HepG2 (cell line): ENCODE data around the gene AHNAK. TPM values are rescaled to one million over a fixed set of nuclear protein-coding genes. Genes with fewer than 3 reads are reported as not detected.

ENCODE experiments used
- CBX1 ChIP-seq: IDR thresholded peaks from one replicate; pipeline ENCODE4 v1.6.1; 2016; ENCODE audit warnings: antibody characterized with exemption, low read depth
- FOXP4 ChIP-seq: sonication (generic); formaldehyde crosslinking; IDR thresholded peaks from 2 replicates; pipeline ENCODE4 v1.4.0; 2020; ENCODE audit warnings: missing genetic modification reagents
- GATAD2A ChIP-seq: IDR thresholded peaks from 2 replicates; pipeline ENCODE4 v1.6.1; 2016
- HNF1B ChIP-seq: sonication (generic); formaldehyde crosslinking; IDR thresholded peaks from 2 replicates; pipeline ENCODE4 v1.5.1; 2020; ENCODE audit warnings: mild to moderate bottlenecking, moderate library complexity, missing genetic modification reagents
- KLF9 ChIP-seq: IDR thresholded peaks from 2 replicates; pipeline ENCODE4 v1.6.1; 2016; ENCODE audit warnings: low read depth
- LCORL ChIP-seq, 2 experiments: fragments of 450-650 bp in 1 of 2; sonication (generic) in 1 of 2; formaldehyde crosslinking in 1 of 2; IDR thresholded peaks; 2 replicates each; pipeline versions ENCODE4 v1.5.0 to v1.6.1; 2017 to 2020; ENCODE audit warnings: antibody characterized with exemption in 1 of 2, missing genetic modification reagents in 1 of 2
- NR2F6 ChIP-seq, 2 experiments: IDR thresholded peaks; 2 replicates each; pipeline ENCODE4 v1.6.1; 2016; ENCODE audit warnings: antibody characterized with exemption in 1 of 2, mild to moderate bottlenecking in 1 of 2
- PATZ1 ChIP-seq: sonication (generic); formaldehyde crosslinking; IDR thresholded peaks from 2 replicates; pipeline ENCODE4 v1.4.0; 2020; ENCODE audit warnings: missing genetic modification reagents
- PAXIP1 ChIP-seq: sonication (generic); formaldehyde crosslinking; conservative IDR thresholded peaks from 2 replicates; pipeline ENCODE4 v1.4.0; 2020; ENCODE audit warnings: mild to moderate bottlenecking, missing genetic modification reagents, moderate library complexity
- PHF21A ChIP-seq: sonication (generic); formaldehyde crosslinking; IDR thresholded peaks from 2 replicates; pipeline ENCODE4 v1.5.0; 2020; ENCODE audit warnings: mild to moderate bottlenecking, missing genetic modification reagents
- PTBP1 ChIP-seq: fragments of 200-400 bp; formaldehyde crosslinking; IDR thresholded peaks from 2 replicates; pipeline ENCODE4 v1.6.1; 2018; ENCODE audit warnings: low read length, low read depth; ENCODE audit not compliant: poor library complexity, severe bottlenecking
- SAFB2 ChIP-seq: sonication (generic); formaldehyde crosslinking; IDR thresholded peaks from 2 replicates; pipeline ENCODE4 v1.5.1; 2020; ENCODE audit warnings: missing genetic modification reagents, low read depth, mild to moderate bottlenecking, borderline replicate concordance
- ZNF234 ChIP-seq: sonication (generic); formaldehyde crosslinking; conservative IDR thresholded peaks from 2 replicates; pipeline ENCODE4 v1.5.1; 2020; ENCODE audit warnings: mild to moderate bottlenecking, missing genetic modification reagents
- ZNF446 ChIP-seq: sonication (generic); formaldehyde crosslinking; IDR thresholded peaks from 2 replicates; pipeline ENCODE4 v1.5.0; 2020; ENCODE audit warnings: mild to moderate bottlenecking, missing genetic modification reagents
- ZNF460 ChIP-seq: sonication (generic); formaldehyde crosslinking; IDR thresholded peaks from 2 replicates; pipeline ENCODE4 v1.5.1; 2020; ENCODE audit warnings: missing genetic modification reagents, mild to moderate bottlenecking, borderline replicate concordance
- ZNF543 ChIP-seq: sonication (generic); formaldehyde crosslinking; IDR thresholded peaks from 2 replicates; pipeline ENCODE4 v1.4.0; 2020; ENCODE audit warnings: mild to moderate bottlenecking, missing genetic modification reagents
- ZNF598 ChIP-seq: sonication (generic); formaldehyde crosslinking; IDR thresholded peaks from 2 replicates; pipeline ENCODE4 v1.5.1; 2020; ENCODE audit warnings: mild to moderate bottlenecking, missing genetic modification reagents, borderline replicate concordance
- ZXDC ChIP-seq: sonication (generic); formaldehyde crosslinking; IDR thresholded peaks from 2 replicates; pipeline ENCODE4 v1.5.0; 2020; ENCODE audit warnings: mild to moderate bottlenecking, missing genetic modification reagents
- polyA plus RNA-seq, 8 experiments: library from polyadenylated mRNA; depleted of rRNA in 3 of 8; stranded (reverse) in 7 of 8; unstranded in 1 of 8; fragments of >200 nt; fragmentation: Illumina TruSeq in 4 of 8; extraction: Trizol in 4 of 8; gene quantifications; 2 replicates each; pipeline versions ENCODE4 v1.2.1 to v1.2.3, GENCODE V29; 2011 to 2016; ENCODE audit warnings: low read depth in 4 of 8, missing spikeins in 1 of 8, mixed read lengths in 1 of 8; ENCODE audit not compliant: insufficient read depth in 1 of 8
- total RNA-seq, 5 experiments: library from RNA; depleted of rRNA; stranded (reverse); fragments of >200 nt; fragmentation: Illumina TruSeq; extraction: Trizol; gene quantifications; 2 replicates each; pipeline ENCODE4 v1.2.3, GENCODE V29; 2016; ENCODE audit warnings: low read depth in 1 of 5

Gene AHNAK
- total and polyA plus RNA-seq, 2 of the 13 experiments (the other 11 are each of a cell fraction or from before 2014, with no cell fraction given) = 23.4 to 25.0 TPM

- TF ChIP-seq HNF1B (CRISPR knock-in tag) (peak; percentile 78; the same call in 1 of the 2 replicates), KLF9 (CRISPR knock-in tag) (no peak), GATAD2A (CRISPR knock-in tag) (peak; percentile 95), ZNF234 (CRISPR knock-in tag) (no peak), ZNF460 (CRISPR knock-in tag) (peak; percentile 83), ZXDC (CRISPR knock-in tag) (no peak), PAXIP1 (CRISPR knock-in tag) (peak; percentile 90), FOXP4 (CRISPR knock-in tag) (peak; percentile 34; the same call in 1 of the 2 replicates), SAFB2 (CRISPR knock-in tag) (no peak), ZNF598 (CRISPR knock-in tag) (no peak), ZNF543 (CRISPR knock-in tag) (no peak), PTBP1 (no peak), PHF21A (peak; percentile 89), NR2F6 (IDR thresholded peaks at IDR 0.05) (peak; percentile 68), NR2F6 (CRISPR knock-in tag; IDR thresholded peaks at IDR 0.05) (peak; percentile 49; the same call in 1 of the 2 replicates), PATZ1 (CRISPR knock-in tag) (peak; percentile 29; the same call in 1 of the 2 replicates), CBX1 (no peak), LCORL (IDR thresholded peaks at IDR 0.05) (no peak), LCORL (CRISPR knock-in tag; IDR thresholded peaks at IDR 0.05) (peak; percentile 55; the same call in 1 of the 2 replicates), ZNF446 (no peak)
Measured at GRCh38 chr11:62432695-62433094, 113.9 kb downstream of the AHNAK start (continued).
